Effector CD4-positive, alpha-beta T cell (primary cell): ENCODE data around the gene MPC1.

Experiments used
- DNase-seq: peaks from one replicate; pipeline ENCODE4 v3.0.0-alpha.2; 2020

Gene MPC1

DNA sequence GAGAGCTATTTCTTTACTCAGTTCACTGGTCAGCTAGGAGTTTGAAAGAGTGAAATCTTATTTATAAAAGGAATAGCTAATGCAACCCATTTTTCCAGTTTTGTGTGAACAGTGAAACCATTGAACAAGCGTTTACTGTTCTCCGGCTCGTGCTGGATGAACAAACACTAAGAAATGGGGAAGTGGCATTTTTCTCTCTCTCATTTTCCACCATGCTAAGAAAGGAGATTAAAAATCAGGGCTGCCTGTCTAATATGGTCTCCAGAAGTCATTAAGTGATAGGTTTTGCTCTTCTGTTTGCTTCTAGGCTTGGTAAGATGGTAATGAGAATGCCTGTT is 39.6 kb downstream of the MPC1 start:
- DNase-seq: no peak

DNA sequence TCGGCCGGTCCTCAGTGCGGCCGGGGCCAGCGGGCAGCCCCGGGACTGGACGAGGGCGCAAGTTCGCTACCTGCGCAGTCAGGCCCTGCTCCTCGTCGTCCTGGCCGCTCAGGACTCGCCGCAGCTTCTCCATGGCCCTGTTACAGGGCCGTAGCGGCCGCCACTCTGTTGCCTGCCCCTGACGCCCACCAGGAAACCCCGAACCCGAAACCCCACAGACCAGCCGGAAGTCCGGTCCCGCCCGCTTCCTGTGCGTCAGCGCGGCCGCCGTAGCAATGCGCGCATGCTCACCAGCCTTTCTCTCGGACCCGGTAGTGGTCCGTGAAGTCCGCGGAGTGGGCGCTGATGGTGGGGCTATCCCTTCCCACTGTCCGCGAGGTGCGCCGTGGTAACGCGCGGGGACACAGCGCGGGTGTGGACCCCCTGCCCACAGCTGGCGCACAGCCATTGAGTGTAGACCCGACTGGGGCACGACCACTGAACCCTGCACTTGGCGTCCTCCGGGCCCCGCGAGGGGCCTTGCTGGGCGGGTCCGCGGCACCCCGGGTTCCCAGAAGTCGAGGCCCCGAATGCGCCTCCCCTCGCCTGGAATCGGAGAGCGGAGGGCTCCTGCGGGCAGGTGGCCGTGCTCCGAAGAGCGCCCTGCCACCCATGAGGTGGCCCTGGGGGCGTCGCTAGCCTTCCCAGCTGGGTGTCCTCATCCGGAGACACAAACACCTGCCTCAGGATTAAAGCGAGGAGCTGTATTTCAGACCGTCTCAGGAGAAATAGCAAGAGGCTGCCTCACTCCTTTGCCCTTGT is 40.2 kb downstream of the MPC1 start, which contains the start of gene SFT2D1:
Gene SFT2D1 (minus strand): TSS at position 197 of the 801 bp plus-strand sequence. CDS start 64 bp downstream, at position 133.
- peak; percentile 38 for DNase-seq

DNA sequence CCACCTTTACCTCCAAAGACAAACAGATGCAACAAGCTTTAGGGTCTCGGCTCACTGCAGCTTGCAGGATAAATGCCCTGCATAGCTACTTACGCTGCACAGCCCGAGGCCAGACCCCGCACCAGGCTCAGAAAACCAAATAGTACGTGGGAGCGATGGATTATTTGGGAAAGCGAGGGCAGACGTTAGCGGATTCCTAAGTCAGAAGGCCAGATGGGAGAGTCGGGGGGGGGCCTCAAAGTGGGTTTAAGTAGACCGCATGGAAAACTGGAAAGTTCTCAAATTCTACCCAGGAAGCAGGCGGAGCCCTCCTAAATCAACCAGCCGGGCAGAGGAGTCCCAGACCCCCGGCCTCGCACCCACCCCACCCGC is 40.8 kb downstream of the MPC1 start:
- no peak for DNase-seq

DNA sequence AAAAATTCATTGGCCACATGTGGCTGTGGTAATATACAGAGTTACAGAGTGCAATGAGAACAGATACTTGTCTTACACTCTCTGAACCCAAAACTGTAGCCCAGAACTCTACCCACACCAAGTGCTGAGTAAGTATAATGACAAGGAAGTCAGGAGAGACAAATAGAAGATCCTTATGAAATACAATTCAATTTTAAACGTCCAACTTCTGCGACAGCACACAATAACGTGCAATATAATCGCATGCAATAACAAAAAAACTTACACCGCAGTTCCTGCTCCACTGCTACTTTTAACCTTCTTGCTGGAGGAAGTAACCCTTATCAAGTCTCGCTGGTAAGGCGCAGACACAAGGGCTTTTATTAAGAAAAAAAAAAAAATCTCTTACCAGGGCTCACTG is 41.3 kb downstream of the MPC1 start:
- no peak for DNase-seq

DNA sequence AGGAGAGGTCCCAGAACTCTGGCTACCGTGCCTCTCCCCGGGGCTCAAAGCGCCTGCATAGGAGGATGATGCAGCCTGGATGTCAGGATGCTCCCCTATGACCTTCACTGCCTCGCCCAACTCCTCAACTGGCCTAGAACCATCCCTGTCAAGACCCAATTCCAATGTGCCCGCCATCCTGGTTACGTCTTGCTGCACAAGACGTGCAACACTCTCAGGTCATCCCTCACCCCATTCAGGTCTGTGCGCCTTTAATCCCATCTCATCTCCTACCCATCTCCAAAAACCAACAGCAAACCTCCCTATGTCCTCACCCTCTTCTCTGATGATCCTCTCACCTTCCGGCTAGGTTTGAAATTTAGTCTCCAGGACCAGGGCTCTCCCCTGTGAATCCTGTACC is 43.9 kb downstream of the MPC1 start:
- no peak for DNase-seq

DNA sequence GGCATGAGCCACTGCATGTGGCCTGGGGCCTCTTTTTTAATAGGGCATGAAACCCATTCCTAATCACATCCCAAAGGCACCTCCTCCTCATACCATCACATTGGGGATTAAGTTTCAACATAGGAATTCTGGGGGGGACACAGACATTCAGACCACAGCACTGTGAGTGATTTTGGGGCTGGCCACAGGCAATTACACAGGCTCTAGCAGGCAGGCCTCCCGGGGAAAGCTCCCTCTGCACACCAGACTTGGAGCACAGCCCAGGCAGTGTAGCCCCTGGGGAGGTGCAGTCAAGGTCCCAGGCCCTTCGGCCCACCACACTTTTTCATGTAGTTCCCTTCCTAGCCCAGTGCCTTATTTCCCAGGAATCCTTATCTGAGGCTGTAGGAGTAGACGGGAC is 45.9 kb downstream of the MPC1 start:
- no peak for DNase-seq

DNA sequence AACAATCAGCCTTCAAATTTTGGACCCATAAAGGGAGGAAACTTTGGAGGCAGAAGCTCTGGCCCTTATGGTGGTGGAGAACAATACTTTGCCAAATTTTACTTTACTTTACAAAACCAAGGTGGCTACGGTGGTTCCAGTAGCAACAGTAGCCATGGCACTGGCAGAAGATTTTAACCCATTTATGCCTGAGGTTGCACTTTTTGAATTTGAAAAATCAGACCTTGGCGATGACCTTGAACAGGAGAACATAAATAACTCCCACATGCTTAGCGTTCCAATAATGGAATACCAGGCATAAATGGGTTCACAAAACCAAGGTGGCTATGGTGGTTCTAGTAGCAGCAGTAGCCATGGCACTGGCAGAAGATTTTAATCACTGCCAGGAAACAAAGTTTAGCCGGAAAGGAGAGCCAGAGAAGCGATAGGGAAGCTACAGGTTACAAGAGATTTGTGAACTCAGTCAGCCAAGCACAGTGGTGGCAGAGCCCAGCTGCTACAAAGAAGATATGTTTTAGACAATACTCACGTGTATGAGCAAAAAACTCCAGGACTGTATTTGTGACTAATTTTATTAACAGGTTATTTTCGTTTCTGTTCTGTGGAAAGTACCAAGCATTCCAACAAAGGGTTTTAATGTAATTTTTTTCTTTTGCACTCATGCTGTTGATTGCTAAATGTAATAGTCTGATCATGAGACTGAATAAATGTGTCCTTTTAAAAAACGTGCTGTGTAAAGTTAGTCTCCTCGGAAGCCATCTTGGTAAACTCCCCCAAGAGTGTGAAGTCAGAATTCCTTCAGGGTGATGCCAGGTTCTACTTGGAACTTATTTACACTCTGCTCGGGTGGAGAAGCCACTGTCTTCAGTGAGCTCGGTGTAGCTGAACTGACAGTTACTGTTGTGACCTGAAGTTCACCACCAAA is 47.1 kb downstream of the MPC1 start:
- no peak for DNase-seq

DNA sequence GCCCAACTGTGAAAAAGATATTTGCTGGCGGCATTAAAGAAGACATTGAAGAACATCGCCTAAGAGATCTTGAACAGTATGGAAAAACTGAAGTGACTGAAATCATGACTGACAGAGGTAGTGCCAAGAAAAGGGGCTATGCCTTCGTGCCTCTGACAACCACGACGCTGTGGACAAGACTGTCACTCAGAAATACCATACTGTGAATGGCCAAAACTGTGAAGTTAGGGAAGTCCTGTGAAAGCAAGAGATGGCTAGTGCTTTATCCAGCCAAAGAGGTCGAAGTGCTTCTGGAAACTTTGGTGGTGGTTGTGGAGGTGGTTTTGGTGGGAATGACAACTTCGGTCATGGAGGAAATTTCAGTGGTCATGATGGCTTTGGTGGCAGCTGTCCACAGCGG is 47.9 kb downstream of the MPC1 start:
- no peak for DNase-seq

DNA sequence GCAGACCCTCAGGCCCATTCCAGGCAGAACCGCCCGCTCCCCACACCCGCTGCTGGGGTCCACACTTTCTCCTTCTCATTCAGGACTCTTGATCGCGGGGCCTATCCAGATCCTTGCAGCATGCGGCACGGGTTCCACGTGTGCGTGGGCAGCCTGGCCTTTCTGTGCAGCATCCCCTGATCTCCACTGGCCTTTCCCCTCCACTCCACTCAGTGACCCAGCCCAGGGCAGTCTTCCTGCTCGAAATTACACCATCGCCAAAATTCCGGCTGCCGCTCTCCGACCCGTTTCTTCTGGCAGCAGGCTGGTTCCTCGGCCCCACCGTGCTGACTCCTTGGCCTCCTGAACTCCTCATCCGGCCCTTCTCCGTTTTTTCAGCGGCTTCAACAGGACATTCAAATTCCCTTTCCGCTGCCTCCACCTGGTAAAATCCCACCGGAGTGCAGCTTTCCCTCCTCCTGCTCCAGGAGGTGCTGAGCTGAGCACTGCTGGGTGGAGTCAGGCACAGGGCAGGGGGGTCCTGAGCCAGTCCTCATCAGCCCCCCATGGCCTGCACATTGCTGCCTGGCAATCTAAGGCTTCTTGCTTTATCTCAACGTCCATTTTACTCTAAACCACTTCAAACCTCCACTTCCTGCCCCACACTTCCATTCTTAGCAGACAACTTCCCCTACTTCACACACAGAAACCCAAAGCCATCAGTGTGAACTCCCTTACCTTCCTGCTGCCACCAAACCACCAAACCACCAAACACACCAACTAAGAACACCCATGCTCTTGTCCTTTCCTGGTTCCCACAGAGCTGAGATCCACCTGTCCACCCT is 49.4 kb downstream of the MPC1 start:
- no peak for DNase-seq

DNA sequence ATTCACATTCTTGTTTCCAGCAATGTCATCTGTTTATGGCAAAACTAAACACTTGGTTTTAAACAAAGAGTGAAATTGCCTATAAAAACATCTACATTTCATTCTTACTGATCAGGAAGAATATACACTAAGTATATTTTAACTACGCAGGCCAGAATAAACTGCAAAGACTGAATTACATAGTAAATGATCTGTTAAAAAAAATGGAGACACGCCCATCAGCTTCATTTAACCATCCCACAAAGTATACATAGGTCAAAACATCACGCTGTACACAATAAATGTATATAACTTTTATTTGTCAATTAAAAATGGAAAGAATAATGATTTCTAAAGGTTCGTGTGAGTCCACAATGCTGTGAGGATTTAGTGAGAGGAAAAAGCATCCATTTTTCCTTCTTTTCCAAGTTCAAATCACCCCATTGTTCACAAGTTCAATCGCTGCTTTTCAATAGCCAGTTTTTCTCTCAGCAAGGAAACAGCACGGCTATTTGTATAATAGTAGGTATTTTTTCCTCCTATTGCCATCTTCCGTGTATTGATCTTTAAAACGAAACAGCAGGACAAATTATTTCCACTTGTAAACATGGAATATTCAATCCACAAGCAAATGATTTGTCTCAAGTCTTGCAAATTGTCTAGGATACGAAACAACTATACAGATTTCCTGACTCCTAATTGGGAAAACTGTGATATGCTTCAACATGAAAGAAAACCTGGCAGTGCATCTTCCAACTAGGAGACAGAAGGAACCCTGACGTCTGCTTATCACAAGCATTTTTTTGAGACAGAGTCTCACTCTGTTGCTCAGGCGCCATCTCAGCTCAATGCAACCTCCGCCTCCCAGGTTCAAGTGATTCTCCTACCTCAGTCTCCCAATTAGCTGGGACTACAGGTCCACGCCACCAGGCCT is 51.0 kb downstream of the MPC1 start:
- DNase-seq: no peak

DNA sequence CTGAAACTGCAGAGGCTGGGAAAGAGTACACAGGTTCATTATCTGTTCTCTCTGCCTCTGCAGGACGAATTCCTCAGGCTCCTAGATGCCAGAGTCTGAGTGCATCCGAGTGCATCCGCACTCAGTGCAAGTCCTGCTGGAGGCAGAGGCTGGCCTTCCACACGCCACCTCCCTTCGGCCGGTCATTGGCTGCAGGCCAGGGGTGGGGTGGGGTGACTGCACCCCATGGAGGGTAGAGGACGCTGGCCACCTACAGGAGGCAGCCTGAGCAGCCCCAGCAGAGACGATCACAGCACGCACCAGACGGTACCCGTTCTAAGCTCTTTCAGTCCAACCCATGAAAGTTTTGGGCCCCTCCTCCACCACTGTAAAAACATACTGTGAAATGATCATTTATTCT is 52.1 kb downstream of the MPC1 start:
- no peak for DNase-seq

DNA sequence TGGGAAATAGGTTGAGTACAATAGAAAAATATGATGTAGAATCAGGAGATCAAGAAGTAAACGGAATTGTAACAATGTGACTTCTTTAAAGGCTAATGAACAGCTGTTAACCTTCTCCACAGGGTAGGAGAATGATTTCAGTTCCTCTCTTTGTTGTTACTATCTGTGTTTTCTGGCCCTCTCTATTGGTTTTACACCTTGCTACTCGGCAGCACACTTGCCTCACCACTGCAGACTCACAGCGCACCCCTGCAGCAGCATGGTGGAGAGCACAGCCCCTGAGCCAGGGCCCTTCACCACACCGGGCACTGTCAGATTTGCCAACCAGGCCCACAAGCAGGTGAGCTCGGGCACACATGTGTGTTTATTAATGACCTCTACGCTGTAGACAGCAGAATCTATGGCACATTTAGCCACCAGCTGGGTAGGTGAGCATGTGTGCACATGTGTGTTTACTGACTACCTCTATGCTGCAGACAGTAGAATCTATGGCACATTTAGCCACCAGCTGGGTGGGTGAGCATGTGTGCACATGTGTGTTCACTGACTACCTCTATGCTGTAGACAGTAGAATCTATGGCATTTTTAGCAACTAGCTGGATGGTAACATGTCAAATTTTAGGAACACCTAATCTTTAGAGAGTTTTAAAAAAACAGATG is 57.2 kb downstream of the MPC1 start:
- no peak for DNase-seq

DNA sequence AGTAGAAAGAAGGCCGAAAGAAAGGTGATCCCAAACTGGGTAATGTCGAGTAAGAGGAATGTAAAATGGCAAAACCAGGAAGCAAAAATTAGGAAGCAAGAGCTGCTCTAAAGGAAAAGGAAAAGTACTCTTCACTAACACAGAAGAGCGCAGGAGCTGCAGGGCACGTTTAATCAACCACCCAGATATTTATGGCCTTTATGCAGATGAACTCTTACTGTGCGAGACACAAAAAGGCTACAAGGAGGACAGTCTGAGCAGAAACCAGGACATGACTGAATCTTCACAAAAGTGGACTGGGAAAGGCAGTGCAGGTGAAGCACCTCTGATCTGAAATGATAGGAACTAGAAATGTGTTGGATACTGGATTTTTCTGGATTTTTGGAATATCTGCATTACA is 59.3 kb downstream of the MPC1 start:
- no peak for DNase-seq

DNA sequence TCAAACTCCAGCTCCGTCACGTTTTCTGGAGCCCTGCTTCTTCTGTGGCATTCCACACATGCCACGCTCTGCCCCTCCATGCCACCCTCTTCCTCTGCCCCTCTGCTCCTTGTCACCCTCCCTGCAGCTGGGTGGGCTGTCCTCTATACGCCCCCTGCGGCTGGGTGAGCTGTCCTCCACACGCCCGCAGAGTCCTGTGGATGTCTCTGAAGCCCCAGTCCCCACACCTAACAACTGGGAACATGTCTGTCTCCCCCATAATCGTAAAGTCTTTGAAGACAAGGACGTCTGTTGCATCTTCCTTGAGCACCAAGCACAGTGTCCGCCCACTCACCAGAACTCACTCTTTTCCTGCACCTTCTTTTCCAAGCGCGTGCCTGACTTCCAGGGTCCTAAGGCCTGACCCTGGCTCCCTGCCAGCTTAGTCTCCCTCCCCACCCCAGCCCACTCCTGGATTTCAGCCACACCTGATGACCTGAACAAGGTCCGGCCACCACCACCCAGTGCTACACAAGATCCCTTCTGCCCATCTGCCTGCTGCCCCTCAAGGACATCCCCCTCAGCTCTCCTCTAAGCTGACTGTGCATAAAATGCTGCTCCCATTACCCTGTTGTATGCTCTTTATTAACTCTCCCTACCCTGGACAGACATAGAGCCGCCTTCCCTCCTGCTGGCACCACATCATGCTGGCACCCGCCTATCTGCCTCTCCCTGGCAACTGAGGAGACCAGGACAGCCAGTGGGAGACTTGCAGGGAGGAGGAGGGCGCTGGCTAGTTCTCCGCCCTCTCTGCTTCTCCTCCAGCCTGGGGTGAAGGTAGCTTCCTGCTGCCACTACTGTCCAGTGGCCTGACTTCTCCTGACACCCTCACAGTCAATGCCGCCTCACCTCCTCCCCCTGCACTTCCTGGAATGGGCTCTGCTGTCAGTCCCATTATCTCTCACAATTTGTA is 63.8 kb downstream of the MPC1 start:
- no peak for DNase-seq

DNA sequence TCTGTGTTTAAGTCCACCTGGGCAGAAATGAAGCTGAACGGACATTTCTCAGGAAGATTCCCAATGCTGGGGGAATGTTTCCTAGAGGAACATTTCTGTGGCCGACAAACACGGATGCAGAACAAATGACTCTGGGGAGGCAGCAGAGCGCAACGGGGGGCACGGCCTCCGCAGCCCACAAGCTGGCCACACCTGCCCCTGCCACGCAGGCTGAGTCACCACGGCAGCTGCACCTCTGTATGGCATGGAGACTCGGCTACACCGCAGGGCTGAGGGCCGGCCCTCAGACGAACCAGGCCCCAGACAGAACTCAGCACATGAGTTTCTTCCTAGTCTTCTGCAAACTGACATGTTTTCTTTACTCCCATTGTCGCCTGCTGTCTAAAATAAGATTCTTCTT is 64.5 kb downstream of the MPC1 start:
- DNase-seq: no peak

DNA sequence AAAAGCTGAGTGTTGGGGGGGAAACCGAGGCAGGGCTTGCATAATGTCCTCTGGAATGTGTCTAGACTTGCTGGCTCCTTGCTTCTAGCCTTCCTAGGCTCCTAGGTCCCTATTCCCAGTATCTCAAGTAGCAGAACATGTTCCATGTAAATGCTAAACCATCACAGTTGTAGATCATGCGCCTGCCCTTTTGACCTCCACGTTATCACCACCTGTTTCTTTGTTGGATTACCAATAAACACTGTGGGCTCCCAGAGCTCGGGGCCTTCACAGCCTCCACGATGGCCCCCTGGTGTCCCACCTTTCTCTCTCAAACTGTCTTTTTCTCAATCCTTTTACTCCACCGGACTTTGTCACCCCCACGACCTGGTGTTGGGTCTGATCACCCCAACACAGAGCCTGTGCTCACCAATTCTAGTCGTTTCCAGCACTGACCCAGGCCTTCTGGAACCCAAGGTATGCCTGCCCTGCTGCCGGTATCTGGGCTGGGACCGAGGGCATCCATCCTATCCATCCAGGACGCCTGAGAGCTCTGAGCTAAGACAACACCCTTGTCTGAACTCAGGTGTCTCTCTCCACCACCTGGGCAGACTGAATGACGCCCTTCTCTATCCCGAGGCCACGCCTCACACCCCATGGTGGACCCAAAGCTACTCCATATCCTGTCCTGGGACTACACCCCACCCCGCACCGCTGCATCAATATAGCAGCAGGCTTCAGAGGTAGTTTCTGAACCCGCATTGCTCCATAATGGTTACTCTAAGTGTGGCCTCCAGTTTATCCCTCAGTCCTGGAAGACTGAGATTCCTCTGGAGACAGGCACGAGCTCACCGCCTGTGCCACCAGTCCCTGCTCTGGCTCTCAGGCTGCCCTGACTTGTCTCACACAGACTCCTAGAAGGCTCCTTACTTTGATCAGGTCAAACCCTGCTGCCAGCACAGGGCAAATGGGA is 65.2 kb downstream of the MPC1 start:
- DNase-seq: no peak

DNA sequence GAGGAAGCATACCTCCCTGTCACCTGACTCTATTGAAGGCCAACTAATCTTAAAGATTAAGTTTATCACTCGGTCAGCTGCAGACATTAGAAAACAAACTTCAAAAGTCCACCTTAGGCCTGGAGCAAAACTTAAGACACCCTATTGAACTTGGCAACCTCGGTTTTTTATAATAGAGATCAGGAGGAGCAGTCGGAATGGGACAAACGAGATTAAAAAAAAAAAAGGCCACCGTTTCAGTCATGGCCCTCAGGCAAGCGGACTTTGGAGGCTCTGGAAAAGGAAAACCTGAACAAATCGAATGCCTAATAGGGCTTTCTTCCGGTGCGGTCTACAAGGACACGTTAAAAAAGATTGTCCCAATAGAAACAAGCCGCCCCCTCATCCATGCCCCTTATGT is 67.3 kb downstream of the MPC1 start:
- no peak for DNase-seq
